Hepatocyte (in vitro differentiated cells): ENCODE results near the gene ZNF653.

Experiments
- EZH2 ChIP-seq: fragments of 200-600 bp; sonication (generic); IDR thresholded peaks from 2 replicates; pipeline ENCODE4 v1.6.1; 2016; ENCODE audit warnings: antibody characterized with exemption, mild to moderate bottlenecking, borderline replicate concordance
- TF ChIP-seq, protein P1 (sequence below): fragments of 200-600 bp; sonication (generic); IDR thresholded peaks from 2 replicates; pipeline ENCODE4 v1.5.1; 2016; ENCODE audit warnings: antibody characterized with exemption, mild to moderate bottlenecking; ENCODE audit not compliant: poor library complexity

DNA sequence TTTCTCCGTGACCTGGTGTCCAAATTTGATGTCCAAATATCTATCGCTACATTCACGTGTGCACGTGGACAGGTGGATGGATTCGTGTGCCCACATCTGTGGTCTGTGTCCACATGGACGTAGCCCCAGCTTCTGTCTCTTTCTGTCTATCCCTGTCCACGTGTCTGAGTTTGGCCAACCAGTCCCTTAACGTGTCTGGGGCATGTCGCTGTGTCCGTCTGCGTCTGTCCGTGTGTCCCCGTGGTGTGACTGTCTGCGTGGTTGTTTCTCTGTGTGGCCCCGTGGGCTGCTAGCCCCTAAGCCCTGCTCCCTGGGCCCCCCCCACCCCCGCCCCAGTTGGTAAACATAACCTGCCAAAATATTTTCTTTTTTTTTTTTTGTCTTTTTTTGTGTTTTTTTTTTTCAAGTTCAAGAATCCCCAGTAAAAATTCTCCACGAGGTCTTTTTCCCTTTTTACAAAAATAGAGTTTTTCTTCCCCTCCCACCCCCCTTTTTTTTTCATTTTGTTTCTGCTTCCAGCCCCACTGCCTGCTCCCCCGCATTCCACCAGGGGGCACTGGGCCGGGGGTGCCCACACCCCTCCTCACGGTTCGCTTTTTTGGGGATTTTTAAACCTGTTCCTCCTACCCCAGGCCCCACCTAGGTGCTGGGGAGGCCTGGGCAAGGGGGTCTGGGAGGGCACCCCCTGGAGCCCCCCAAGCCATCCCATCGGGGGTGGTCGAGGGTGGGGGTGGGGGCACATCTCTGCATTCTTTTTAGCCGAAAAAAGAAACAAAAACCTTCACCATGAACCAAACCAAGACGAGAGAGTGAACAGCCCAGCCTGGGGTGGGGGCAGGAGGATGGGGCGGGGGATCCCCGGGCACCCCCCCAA is 51.9 kb downstream of the ZNF653 start:
- TF ChIP-seq, protein P1, sequence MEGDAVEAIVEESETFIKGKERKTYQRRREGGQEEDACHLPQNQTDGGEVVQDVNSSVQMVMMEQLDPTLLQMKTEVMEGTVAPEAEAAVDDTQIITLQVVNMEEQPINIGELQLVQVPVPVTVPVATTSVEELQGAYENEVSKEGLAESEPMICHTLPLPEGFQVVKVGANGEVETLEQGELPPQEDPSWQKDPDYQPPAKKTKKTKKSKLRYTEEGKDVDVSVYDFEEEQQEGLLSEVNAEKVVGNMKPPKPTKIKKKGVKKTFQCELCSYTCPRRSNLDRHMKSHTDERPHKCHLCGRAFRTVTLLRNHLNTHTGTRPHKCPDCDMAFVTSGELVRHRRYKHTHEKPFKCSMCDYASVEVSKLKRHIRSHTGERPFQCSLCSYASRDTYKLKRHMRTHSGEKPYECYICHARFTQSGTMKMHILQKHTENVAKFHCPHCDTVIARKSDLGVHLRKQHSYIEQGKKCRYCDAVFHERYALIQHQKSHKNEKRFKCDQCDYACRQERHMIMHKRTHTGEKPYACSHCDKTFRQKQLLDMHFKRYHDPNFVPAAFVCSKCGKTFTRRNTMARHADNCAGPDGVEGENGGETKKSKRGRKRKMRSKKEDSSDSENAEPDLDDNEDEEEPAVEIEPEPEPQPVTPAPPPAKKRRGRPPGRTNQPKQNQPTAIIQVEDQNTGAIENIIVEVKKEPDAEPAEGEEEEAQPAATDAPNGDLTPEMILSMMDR = peak; percentile 27
- TF ChIP-seq EZH2 = no peak
